Islet of Langerhans (tissue), 1 donor: ENCODE results near the gene RPH3AL.

ENCODE experiments used
- FAIRE-seq: peaks from one replicate; lab custom pipeline; 2011; peaks lifted over from hg19 to GRCh38; lab: Jason Lieb, UNC

The RPH3AL gene

GRCh38 chr17:300881-301280 is 51.7 kb downstream of the RPH3AL start:
- no peak for FAIRE-seq

- FAIRE-seq: no peak
These were observed 53.1 kb downstream of the RPH3AL start for GRCh38 chr17:299546-299945.

- FAIRE-seq: no peak
These were observed 53.7 kb downstream of the RPH3AL start for GRCh38 chr17:298791-299450.

GRCh38 chr17:297758-298157 is 54.8 kb downstream of the RPH3AL start:
- no peak for FAIRE-seq

- no peak for FAIRE-seq
These were observed 55.5 kb downstream of the RPH3AL start for GRCh38 chr17:296906-297690.

- no peak for FAIRE-seq
These were observed 56.2 kb downstream of the RPH3AL start for GRCh38 chr17:296379-296778.

- FAIRE-seq: no peak
These were observed 59.9 kb downstream of the RPH3AL start for GRCh38 chr17:292531-293382.

GRCh38 chr17:292016-292415 is 60.6 kb downstream of the RPH3AL start:
- no peak for FAIRE-seq

GRCh38 chr17:291587-291986 is 61.0 kb downstream of the RPH3AL start:
- FAIRE-seq: no peak

GRCh38 chr17:290626-291025 is 62.0 kb downstream of the RPH3AL start:
- no peak for FAIRE-seq

GRCh38 chr17:290121-290521 is 62.5 kb downstream of the RPH3AL start:
- no peak for FAIRE-seq

GRCh38 chr17:289409-289808 is 63.2 kb downstream of the RPH3AL start:
- no peak for FAIRE-seq

- no peak for FAIRE-seq
These were observed 63.7 kb downstream of the RPH3AL start for GRCh38 chr17:288802-289356.

- no peak for FAIRE-seq
These were observed 66.0 kb downstream of the RPH3AL start for GRCh38 chr17:286571-286970.

- no peak for FAIRE-seq
These were observed 66.7 kb downstream of the RPH3AL start for GRCh38 chr17:285751-286422.

- no peak for FAIRE-seq
These were observed 67.8 kb downstream of the RPH3AL start for GRCh38 chr17:284676-285355.

GRCh38 chr17:283911-284675 is 68.5 kb downstream of the RPH3AL start:
- no peak for FAIRE-seq

- FAIRE-seq: no peak
These were observed 69.4 kb downstream of the RPH3AL start for GRCh38 chr17:282912-283882.
